ENCODE data around the gene GRIN3A.

The GRIN3A gene

GRCh38 chr9:101582553-101582952 lies 155.9 kb downstream of the GRIN3A start:
- no peak overlapping the region for H3K4me2 ChIP-seq (ENCODE audit: insufficient read depth, low read length)
- TF ChIP-seq EZH2 (IDR thresholded peaks at IDR 0.05; ENCODE audit: borderline replicate concordance, low read depth, low read length, severe bottlenecking) (no peak), CTCF (IDR thresholded peaks at IDR 0.05; ENCODE audit: borderline replicate concordance, extremely low read depth, low read length, poor library complexity, severe bottlenecking) (no peak)
- no peaks in the 10 kb centered on the region for H3K79me2 ChIP-seq (ENCODE audit: insufficient read depth, low read length)
- H3K4me3 ChIP-seq (ENCODE audit: low read depth in 1 of 2, low read length in 2 of 2), result no peak overlapping the region
- H2AFZ ChIP-seq (ENCODE audit: low read depth, low read length), result no peak overlapping the region
- no peak for DNase-seq
- H3K27ac ChIP-seq (ENCODE audit: low read length), result no peak overlapping the region
- H3K9ac ChIP-seq (ENCODE audit: low read depth, low read length), result no peak overlapping the region
- no peaks in the 10 kb centered on the region for H3K27me3 ChIP-seq (ENCODE audit: insufficient read depth, low read length, poor library complexity)
- no peaks in the 10 kb centered on the region for H3K4me1 ChIP-seq (ENCODE audit: insufficient read depth, low read length)
- no peaks in the 10 kb centered on the region for H3K9me3 ChIP-seq (ENCODE audit: insufficient read depth, low read length, severe bottlenecking)
- no peaks in the 10 kb centered on the region for H4K20me1 ChIP-seq (ENCODE audit: insufficient read depth, low read length)
- no peaks in the 10 kb centered on the region for H3K36me3 ChIP-seq (ENCODE audit: insufficient read depth, low read length)
- no peak for ATAC-seq (ENCODE audit: insufficient read depth, low read depth)

GRCh38 chr9:101579711-101580545 lies 158.5 kb downstream of the GRIN3A start:
- TF ChIP-seq EZH2 (IDR thresholded peaks at IDR 0.05; ENCODE audit: borderline replicate concordance, low read depth, low read length, severe bottlenecking) (no peak), CTCF (IDR thresholded peaks at IDR 0.05; ENCODE audit: borderline replicate concordance, extremely low read depth, low read length, poor library complexity, severe bottlenecking) (no peak)
- Histone ChIP-seq H3K4me1 (ENCODE audit: insufficient read depth, low read length) (no peaks in the 10 kb centered on the region), H3K9me3 (ENCODE audit: insufficient read depth, low read length, severe bottlenecking) (no peaks in the 10 kb centered on the region), H2AFZ (ENCODE audit: low read depth, low read length) (no peak overlapping the region), H3K27me3 (ENCODE audit: insufficient read depth, low read length, poor library complexity) (no peaks in the 10 kb centered on the region), H3K36me3 (ENCODE audit: insufficient read depth, low read length) (no peaks in the 10 kb centered on the region), H3K4me2 (ENCODE audit: insufficient read depth, low read length) (no peak overlapping the region), H3K9ac (ENCODE audit: low read depth, low read length) (no peak overlapping the region), H4K20me1 (ENCODE audit: insufficient read depth, low read length) (no peaks in the 10 kb centered on the region), H3K4me3 (ENCODE audit: low read depth in 1 of 2, low read length in 2 of 2) (no peak overlapping the region), H3K27ac (ENCODE audit: low read length) (no peak overlapping the region), H3K79me2 (ENCODE audit: insufficient read depth, low read length) (no peaks in the 10 kb centered on the region)
- DNase-seq, result no peak
- ATAC-seq (ENCODE audit: insufficient read depth, low read depth), result no peak

GRCh38 chr9:101578378-101578777 lies 160.1 kb downstream of the GRIN3A start:
- no peaks in the 10 kb centered on the region for H4K20me1 ChIP-seq (ENCODE audit: insufficient read depth, low read length)
- H3K27ac ChIP-seq (ENCODE audit: low read length), result no peak overlapping the region
- H3K9ac ChIP-seq (ENCODE audit: low read depth, low read length), result no peak overlapping the region
- no peaks in the 10 kb centered on the region for H3K79me2 ChIP-seq (ENCODE audit: insufficient read depth, low read length)
- no peaks in the 10 kb centered on the region for H3K9me3 ChIP-seq (ENCODE audit: insufficient read depth, low read length, severe bottlenecking)
- no peaks in the 10 kb centered on the region for H3K36me3 ChIP-seq (ENCODE audit: insufficient read depth, low read length)
- TF ChIP-seq EZH2 (IDR thresholded peaks at IDR 0.05; ENCODE audit: borderline replicate concordance, low read depth, low read length, severe bottlenecking) (no peak), CTCF (IDR thresholded peaks at IDR 0.05; ENCODE audit: borderline replicate concordance, extremely low read depth, low read length, poor library complexity, severe bottlenecking) (no peak)
- no peak for DNase-seq
- no peaks in the 10 kb centered on the region for H3K27me3 ChIP-seq (ENCODE audit: insufficient read depth, low read length, poor library complexity)
- no peak overlapping the region for H3K4me2 ChIP-seq (ENCODE audit: insufficient read depth, low read length)
- no peak overlapping the region for H2AFZ ChIP-seq (ENCODE audit: low read depth, low read length)
- no peak overlapping the region for H3K4me3 ChIP-seq (ENCODE audit: low read depth in 1 of 2, low read length in 2 of 2)
- ATAC-seq (ENCODE audit: insufficient read depth, low read depth), result no peak
- no peaks in the 10 kb centered on the region for H3K4me1 ChIP-seq (ENCODE audit: insufficient read depth, low read length)
